ENCODE measurements around the gene H3-3A.

Gene H3-3A

DNA sequence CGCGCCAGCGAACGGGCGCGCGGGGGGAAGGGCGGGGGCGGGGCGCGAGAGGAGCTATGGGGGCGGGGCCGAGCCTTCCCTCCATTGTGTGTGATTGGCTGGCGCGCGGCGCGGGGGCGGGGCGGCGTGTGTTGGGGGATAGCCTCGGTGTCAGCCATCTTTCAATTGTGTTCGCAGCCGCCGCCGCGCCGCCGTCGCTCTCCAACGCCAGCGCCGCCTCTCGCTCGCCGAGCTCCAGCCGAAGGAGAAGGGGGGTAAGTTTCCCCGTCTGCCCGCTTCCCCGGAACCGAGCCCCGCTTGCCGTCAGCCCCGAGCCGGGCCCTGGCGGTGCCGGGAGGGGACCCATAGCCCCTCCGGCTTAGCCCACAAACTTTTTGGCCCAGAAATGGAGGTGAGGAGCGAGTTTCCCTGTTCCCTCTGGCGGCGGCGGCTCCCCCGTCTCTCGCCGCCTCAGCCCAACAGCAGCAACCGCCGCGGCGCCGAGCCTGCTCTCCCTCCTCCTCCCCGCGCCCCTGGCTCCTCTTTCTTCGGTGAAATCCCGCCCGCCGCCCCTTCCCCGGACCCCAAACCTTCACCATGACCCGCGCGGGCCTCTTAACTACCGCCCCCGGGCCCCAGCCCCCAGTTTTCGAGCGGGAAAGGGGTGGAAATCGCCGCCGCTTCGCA lies at the start of gene H3-3A:
Gene H3-3A, plus strand, starts transcription at position 159 of the 666 bp plus-strand sequence. CDS start 1,636 bp downstream, outside the sequence.
- DNase-seq (ENCODE audit: low read depth) = peak; percentile 87

DNA sequence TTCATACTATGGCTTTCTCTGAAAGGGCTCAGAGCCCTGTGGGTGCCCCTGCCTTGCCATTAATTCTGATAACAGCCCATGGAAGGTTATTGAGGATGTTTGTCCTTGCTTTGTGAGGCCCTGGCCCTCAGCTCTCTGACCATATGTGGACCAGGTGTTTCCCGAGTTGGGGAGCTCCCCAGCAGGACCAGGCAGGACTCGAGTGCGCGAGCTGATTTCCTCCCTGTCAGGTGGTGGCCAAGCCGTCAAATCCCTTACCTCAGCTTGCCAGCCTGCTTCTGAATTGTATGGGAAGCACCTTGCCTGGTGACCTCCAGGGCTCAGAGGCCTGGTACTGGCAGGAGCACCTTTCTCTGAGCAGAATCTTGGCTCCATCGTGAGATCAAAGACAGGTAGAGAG lies 45.4 kb upstream of the H3-3A start:
- DNase-seq (ENCODE audit: low read depth) = no peak

DNA sequence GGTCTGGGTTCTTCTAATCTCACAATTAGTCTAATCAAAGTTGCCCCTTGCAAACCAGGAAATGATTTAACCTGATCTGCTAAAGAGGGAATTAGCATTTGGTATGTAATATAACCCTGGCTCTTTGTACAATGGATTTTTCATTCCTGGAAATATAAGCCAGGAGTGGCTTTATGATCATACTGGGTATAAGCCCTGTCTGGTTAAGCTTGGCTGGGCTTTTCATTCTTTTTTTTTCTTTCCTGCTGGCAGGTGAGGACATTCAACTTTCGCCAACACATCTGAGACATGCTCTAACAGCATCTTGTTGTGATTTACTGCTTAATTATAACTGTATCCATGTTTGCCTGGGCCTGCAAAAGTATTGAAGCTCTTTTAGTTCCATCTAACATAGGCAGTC lies 42.9 kb upstream of the H3-3A start:
- DNase-seq (ENCODE audit: low read depth) = no peak

DNA sequence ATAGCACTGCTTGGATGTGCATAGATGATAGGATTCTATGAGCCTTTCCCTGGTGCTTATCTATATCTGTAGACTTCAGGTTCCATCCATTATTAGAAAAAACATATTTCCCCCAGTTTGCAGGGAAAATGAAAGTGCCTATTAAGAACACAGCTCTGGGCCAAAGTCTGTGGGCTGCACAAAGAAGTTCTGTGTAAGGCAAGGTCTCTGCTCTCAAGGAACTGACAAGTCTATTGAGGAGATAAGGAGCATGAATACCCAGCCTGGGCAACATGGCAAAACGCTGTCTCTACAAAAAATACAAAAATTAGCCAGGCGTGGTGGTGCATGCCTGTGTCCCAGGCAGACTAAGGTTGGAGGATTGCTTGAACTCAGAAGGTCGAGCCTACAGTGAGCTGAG lies 41.1 kb upstream of the H3-3A start:
- DNase-seq (ENCODE audit: low read depth) = no peak

DNA sequence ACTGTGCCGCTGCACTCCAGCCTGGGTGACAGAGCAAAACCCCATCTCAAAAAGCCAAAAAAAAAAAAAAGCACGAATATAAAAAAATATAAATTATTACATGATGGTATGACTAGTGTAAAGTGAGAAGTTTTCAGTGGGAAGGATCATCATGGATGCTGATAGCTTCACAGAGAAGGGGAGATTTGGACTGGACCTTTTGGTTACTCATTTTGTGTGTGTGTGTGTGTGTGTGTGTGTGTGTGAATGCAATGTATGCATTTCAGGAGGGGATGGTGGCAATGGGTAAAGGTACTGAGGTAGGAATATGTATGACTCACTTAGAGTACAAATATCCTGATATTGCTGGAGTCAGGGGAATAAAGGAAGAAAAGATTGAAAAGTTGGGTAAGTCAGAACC lies 40.7 kb upstream of the H3-3A start:
- no peak for DNase-seq (ENCODE audit: low read depth)

DNA sequence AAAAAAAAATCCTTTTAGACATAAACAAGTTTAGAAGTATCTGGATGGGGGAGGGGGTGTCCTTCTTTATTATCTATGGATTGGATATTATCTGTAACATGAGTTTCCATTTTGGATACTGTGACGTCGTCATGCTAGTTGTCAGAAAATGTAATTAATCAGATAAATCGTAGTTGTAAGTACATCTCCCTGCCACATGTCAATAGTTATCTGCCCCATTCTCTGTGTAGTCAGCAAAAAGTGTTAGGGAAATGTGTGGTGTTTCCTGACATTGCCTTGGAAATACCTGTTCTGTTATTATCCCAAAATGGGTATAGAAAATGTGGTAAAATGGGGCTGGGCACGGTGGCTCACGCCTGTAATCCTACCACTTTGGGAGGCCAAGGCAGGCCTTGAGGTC lies 38.8 kb upstream of the H3-3A start:
- DNase-seq (ENCODE audit: low read depth) = no peak

DNA sequence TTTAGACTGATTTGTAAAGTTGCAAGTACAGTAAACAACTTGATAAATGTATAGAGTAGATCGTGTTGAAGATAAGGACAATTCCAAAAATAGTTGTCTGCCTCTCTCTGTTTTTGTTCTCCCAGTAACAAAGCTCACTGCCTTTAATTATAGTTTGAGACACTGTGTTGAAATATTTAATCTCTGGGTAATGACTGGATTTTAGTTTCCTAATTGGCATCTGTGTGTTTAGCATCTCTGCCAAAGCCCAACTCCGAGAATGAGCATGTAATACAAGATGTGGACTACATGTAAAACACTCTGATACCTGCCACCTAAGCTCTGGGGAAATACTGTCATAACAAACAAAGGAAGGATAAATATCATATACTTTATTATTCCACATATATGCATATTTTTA lies 35.7 kb upstream of the H3-3A start:
- DNase-seq (ENCODE audit: low read depth) = no peak

DNA sequence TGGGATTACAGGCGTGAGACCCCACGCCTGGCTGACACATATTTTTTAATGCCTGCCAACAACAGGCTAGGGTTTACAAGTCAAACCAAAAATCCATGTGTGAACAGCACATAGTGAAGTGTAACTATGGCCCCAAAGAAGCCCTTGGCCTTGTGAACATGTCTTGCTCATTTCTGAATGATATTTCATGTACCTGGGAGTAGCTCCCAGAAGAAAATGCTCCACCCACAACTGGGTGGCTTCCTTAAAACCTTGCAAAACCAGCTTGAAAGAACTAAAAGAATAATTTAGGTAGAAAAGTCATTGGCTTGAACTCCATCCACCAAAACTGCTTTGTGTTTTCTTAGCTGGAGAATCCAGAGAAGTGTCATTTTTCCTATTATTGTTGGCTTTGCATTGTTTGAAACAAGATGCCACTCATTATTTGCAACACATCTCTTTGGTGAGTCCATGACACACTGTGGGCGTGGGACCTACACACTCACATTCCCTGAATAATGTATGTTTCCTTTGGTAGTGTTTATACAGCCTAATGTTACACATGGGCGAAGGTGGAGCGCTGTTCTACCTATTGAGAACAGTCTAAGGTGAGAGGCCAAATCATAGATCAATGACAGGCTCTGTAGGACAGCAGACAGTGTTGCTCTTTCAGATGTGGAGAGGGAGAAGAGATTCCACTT lies 34.8 kb upstream of the H3-3A start:
- no peak for DNase-seq (ENCODE audit: low read depth)

DNA sequence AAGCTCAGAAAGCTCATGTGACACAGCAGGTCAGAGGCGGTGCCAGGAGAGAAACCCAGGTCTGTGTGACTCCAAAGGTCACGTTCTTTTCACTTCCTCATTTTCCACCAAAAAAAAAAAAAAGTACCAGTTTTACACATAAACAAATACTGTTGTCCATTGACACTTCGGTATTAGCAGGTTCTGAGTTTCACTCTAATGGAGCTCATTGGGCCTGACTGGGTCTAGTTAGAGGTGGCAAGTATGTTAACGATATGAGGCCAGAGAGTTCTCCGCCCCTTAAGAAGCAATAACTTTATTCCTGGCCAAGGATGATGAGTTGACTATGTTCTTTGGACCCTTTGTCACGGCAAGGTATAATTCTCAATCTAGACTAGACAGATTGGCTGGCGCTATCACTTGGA lies 33.4 kb upstream of the H3-3A start:
- no peak for DNase-seq (ENCODE audit: low read depth)

DNA sequence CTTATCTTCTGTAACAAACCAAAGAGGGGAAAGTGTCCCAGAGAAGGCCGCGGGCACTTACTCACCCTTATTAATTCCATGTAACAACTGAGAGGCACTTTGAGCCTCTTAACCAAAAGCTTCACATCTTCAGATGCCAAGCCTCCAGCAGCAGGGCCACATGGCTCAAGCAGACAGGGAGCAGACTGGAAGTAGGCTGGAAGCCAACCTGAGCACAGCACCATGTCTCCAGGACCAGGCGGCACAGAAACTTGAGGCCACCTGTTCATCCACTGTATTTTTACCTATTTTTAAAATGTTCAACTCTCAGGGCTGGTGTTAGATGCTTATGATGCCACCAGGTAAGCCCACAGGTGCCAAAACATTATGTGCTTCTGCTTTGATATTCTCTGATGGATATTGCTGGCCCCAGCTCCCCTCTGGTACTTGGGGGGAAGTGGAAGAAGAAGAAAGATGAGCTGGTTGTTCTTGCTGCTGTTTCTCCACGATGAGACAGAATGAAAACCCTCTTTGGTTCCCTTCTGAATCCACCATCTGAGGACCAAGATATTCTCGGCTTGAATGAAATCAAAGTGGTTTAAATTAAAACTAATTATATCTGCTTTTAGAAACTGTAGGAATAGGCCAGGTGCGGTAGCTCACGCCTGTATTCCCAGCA lies 32.8 kb upstream of the H3-3A start:
- DNase-seq (ENCODE audit: low read depth) = no peak

DNA sequence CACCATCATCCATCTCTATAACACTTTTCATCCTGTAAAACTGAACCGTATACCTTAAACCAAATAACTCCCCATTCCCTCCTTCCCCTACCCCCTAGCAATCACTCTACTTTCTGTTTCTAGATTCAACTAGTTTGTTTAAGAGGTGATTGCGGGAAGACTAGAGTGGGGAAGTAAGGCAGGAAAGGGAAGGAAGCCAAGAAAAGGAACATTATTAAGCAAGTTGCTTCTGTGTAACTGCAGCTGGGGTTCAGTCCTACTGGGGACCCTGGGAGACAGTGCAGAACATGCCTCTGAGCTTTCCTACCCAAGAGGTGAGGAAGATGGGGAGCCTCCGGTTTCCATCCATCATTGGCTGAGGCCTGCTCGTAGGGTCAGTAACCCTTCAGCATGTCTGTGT lies 28.9 kb upstream of the H3-3A start:
- no peak for DNase-seq (ENCODE audit: low read depth)

DNA sequence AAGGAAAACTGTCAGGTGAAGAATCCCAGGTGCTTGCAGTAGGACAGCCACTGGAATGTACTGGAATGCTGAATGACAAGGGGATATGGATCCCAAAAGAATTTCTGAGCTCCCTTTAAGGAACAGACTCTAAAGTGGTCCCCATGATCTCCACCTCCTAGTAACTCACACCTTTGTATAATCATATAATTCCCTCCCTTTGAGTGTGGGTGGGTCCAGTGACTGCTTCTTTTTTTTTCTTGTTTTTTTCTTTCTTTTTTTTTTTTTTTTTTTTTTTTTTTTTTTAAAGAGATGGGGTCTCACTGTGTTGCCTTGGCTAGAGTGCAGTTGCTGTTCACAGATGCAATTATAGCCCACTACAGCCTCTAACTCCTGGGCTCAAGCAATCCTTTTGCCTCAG lies 28.5 kb upstream of the H3-3A start:
- DNase-seq (ENCODE audit: low read depth) = no peak

DNA sequence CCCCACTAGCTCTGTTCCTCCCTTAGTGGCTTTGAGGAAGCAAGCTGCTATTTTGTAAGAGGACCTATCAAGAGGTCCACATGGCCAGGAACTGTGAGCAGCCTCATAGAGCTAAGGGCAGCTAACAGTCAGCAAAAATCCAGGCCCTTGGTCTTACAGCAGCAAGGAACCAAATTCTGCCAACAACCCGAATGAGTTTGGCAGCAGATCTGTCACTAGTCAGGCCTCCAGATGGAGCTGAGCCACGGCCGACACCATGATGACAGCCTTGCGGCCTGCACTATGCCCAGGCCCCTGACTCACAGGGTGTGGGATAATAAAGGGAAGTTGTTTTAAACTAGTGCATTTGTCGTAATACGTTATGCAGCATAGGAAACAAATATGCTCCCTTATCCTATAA lies 28.0 kb upstream of the H3-3A start:
- DNase-seq (ENCODE audit: low read depth) = peak; percentile 98

DNA sequence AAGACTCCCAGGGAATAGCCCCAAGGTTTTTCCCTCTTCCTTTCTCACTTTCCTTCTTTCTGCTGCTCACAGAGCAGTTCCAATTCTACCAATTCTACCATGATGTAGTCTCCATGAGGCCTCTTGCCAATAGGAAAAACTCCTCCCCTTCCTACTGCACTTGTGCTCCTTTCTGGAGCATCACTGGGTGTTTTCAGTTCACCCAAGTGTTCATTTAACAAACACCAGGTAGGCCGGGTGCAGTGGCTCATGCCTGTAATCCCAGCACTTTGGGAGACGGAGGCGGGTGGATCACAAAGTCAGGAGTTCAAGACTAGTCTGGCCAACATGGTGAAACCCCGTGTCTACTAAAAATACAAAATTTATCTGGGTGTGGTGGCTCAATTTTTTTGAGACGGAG lies 26.6 kb upstream of the H3-3A start:
- DNase-seq (ENCODE audit: low read depth) = no peak

DNA sequence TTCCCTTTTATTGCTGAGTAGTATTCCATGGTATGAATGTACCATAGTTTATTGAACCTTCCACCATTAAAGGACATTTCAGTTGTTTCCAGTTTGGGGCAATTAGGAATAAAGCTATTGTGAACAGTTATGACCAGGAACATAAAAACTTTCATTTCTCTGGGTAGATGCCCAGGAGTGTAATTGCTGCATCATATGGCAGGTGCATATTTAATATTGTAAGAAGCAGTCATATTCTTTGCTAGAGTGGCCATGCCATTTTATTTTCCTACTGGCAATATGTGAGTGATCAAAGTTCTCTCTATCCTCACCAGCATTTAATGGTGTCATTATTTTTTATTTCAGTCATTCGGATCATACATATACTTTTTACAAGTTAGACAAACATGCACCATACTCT lies 23.9 kb upstream of the H3-3A start:
- no peak for DNase-seq (ENCODE audit: low read depth)

DNA sequence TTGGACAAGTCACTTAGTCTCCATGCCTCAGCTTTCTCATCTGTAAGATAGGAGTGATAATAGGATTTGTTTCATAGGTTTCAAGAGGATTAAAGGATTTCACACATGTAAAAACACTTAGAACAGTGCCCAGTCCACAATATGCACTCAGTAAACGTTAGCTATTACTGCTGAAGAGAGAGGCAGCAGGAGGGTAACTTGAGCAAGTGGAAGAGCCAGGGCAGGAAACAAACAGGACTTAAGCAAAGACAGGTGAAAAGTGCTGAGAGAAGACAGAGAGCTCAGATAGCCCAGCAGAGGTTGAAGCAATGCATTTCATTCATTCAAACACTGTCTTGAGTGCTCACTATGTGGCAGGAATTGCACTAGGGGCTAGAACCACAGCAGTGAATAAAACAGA lies 21.1 kb upstream of the H3-3A start:
- no peak for DNase-seq (ENCODE audit: low read depth)

DNA sequence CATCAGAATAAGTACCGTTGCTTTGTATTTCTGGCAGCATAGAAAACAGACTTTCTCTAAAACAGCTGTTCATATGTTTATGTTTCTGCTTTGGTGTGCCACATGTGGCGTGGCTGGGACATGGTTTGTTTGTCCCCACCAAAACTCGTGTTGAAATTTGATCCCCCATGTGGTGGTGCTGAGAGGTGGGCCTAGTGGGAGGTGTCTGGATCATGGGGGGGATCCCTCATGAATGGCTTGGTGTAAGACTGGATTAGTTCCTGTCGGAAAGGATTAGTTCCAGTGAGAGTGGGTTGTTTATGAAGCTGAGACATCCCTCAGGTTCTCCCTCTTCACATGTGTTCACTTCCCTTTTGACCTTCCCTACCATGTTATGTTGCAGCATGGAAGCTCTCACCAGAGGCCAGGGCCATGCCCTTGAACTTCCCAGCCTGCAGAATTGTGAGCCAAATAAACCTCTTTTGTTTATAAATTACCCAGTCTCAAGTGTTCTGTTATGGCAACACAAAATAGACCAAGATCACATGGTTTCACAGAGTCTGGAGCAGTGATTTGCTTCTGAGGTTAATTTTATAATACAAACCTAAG lies 17.9 kb upstream of the H3-3A start:
- DNase-seq (ENCODE audit: low read depth) = no peak

DNA sequence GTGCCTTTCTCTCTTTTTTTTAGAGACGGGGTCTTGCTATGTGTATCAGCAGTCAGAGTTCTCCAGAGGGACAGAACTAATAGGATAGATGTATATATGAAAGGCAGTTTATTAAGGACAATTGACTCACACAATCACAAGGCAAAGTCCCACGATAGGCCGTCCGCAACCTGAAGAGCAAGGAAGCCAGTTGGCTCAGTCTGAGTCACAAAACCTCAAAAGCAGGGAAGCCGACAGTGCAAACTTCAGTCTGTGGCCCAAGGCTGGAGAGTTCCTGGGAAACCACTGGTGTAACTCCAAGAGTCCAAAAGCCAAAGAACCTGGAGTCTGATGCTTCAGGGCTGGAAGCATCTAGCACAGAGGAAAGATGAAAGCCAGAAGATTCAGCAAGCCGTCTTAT lies 16.3 kb upstream of the H3-3A start:
- peak; percentile 32 for DNase-seq (ENCODE audit: low read depth)

DNA sequence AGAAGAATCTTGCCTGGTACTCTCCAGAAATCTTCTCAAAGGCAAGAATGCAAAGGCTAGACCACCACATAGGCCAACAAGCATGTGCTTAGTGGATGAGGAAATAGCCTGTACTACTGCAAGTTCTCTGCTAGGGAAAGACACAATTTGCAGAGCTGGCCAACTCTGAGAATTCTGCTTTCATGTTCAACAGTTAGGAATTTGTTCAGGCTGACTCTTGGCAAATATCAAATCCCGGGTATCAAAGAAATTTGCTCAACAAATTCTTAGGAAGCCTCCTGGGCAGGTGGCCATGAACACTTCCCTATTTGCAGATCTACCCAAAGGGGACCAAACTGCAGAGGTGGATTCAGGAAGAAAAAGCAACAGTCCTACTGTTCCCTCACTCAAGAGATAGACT lies 15.0 kb upstream of the H3-3A start:
- DNase-seq (ENCODE audit: low read depth) = peak; percentile 17

DNA sequence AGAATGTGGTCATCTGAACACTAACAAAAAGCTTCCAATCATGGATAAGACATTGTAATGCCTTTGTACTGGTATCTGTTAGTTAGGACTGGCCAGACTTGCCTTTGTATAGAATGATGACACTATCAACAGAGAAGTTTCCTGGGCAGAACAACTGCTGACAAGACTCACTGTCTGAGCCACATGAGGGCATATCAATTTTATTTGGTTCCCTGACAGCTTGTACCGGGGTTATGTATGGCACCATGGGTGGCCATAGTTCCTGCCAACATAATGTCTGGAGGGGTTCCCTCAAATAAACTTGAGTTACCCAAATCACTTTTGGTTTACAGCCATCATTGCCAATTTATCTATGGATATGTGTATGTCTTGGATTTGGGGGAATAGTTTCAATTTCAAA lies 13.6 kb upstream of the H3-3A start:
- no peak for DNase-seq (ENCODE audit: low read depth)

DNA sequence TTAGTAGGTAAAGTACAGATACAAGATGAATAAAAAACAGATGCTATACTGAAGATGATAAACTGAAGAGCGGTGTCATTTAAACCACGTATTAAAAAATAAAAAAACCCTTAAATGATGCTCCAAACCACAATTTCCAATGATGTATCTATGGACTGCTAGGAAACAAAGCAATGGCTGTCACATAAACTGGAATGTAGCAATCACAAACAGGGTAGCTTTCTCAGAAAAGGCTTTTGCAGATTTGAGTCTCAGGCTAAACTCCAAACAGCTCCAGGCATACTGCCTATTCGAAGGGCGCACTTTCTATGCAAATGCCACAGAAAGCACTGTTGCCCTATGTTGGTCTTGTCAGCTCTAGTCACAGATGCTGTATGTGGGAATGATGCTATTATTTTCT lies 12.4 kb upstream of the H3-3A start:
- no peak for DNase-seq (ENCODE audit: low read depth)

DNA sequence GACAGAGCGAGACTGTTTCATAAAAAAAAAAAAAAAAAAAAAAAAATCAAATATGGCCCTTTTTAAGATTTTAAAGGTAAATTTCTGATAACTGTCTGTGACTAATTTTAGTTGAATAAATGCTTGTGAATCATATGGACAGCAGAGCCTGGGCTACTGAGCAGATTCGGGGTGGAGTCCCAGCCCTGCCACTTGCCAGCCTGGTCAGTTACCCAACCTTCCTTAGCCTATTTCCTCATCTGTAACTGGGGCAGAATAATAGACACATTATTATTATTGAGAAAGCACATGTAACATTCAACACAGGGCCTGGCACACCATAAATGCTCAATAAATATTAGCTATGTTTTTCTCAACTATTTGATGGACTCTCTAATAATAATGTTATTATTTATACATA lies 11.2 kb upstream of the H3-3A start:
- no peak for DNase-seq (ENCODE audit: low read depth)

DNA sequence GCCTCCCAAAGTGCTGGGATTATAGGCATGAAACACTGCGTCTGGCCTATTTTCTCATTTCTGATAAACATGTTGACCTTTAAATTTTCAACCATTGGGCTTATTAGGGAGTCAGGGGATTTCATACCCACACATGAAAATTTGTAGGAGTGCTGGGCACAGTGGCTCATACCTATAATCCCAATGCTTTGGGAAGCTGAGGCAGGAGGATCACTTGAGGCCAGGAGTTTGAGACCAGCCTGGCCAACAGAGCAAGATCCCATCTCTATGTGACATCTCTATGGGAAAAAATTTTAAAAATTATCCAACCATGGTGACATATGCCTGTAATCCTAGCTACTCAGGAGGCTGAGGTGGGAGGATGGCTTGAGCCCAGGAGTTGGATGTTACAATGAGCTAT lies 10.5 kb upstream of the H3-3A start:
- no peak for DNase-seq (ENCODE audit: low read depth)

Measured in GM04504 (cell line).